EH (cell line): ENCODE results near the gene MAST2.
"Not testable (repeated sequence)": the region's sequence is repeated elsewhere in the genome, so short reads cannot be mapped to it uniquely, and the experiment has no call there.

Experiments
- DNase-seq: peaks from one replicate; pipeline ENCODE4 v3.0.0-alpha.2; 2015; ENCODE audit warnings: low read depth

The MAST2 gene

DNA sequence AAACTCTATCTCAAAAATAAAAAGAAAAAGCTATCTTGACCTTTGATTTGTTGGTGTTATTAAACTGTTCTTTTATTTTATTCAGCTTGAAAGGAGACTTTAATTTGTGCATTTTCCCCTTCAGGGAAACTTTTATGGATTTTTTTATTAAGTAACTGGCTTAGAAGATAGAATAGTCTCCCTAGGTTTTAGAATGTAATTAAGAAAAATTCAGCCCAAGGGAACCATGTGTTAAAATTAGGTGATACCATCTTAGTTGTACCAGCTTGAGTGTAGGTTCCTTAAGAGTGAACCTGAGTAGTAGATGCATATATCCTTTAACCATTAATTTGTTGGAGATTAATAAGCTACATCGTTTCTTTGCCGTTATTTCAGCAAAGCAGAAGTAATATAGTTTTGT lies 11.4 kb downstream of the MAST2 start:
- no peak for DNase-seq

DNA sequence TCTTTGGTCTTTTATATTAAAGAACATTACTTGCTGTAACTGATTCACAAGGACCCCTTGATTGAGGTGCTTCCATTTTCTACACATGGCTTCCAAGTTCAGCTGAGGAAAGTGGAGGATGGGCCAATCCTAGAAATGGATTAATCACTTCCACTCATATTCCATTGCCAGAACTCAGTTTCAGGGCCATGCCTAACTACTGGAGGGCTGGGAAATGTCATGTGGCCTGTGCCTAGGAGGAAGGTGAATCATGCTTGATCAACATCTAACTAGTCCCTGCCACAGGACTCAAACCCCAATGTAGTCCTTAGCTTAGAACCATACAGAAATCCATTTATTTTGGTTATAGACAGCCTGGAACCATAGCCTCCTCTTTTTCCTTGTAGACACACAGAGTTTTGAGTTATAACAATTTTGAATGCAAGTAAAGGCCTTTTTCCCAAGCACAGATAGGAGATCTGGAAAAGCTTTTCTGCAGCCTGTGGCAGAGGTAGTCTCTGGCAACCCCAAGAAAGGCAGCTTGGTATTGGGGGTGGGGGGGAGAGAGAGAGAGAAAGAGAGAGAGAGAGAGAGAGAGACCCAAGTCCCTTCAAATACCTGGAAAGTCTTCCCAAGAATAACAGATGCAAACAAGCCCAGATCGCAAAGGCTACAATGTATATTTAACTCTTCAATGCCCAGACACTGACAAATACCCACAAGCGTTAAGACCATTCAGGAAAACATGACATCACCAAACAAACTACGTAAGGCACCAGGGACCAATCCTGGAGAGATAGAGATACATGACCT lies 12.5 kb downstream of the MAST2 start:
- DNase-seq: peak; percentile 54

DNA sequence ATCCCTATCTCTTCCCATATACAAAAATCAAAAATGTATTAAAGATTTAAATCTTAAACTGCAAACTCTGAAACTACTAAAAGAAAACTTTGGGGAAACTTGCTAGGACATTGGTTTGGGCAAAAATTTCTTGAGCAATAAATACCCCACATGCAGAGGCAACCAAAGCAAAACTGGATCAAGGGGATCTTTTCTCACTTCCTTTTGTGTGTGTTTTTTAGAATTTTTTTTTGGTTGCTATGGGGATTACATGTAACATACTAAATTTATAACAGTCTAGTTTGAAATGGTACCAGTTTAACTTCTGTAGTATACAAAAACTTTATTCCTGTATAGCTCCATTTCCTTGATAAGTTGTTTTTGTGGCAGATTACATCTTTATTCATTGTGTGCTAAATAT lies 16.8 kb downstream of the MAST2 start:
- DNase-seq: no peak

DNA sequence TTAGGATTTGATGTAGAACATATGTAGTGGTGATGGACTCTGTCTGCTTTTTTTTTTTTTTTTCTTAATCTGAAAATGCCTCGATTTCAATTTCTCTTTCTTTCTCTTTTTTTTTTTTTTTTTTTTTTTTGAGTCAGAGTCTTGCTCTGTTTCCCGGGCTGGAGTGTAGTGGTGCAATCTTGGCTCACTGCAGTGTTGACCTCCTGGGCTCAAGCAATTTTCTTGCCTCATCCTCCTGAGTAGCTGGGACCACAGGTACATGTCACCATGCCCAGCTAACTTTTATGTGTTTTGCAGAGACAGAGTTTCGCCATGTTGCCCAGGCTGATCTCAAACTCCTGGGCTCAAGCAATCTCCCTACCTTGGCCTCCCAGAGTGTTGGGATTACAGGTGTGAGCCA lies 17.4 kb downstream of the MAST2 start:
- no peak for DNase-seq

DNA sequence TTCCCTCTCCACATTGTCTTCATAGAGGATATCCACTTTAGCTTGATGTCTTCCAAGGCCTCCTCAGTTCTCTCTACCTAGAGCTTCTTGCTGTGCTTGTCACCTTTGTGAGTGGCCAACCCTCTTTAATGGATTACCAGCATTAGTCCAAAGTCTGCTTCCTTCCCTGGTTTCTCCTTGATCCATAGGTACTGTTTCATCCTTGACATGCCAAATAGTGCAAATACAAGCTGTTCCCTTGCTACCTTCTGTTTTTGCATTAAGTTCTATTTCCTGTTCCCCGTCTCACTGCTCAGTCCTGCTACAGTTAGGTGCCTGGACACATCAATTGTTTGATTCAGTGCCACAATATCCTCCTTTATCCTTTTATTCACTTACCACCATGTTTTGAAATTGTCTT lies 19.2 kb downstream of the MAST2 start:
- no peak for DNase-seq

DNA sequence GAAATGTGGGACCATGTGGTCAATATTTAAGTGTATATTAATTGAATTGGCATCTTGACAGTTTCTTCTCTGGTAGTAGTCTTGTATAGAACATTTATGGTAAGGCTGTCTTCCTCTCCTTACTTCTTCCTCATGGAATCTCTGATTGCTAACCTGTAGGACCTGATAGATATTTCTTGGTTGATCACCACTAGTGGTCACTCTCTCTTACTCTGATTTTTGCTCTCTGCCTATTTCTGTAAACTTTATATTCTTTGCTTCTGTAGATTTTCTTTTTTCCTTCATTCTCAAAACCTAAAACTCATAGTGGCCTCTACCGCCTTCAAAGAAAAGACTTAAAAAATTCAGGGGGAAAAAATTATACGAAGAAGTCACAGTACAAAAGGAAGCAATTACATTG lies 21.2 kb downstream of the MAST2 start:
- DNase-seq: no peak

DNA sequence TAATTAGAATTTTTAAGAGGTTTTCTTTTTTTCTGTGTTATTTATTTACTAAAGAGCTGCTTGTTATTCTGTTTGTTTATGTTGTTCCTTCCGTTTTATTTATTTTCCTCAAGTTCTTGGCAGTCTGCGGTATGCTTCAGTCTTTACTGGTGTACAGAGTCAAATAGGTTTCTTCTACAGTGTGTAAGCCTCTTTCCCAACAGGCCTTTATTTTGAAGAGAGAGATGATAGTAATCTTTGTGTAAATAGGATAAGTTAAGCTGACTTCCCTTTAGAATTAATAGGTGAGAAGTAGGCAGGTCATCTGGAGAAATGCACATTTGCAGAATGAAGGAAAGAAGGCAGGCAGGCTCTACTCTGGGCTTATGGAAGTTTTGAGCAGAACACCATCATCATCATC lies 23.8 kb downstream of the MAST2 start:
- no peak for DNase-seq

DNA sequence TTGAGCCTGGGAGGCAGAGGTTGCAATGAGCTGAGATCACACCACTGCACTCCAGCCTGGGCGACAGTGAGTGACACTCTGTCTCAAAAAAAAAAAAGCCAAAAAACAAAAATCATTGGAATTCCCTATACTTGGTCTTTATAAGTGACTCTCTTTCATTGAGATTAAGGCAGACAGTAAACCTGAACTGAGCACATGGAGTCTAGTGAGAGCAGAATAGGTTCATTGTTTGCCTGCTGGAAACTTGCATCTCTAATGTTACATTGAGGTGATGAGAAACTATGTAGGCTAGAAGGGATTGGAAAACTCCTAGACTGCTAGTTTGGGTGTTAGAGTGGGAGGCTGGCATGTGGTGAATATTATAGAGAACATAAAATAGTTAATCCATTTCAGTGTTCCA lies 25.4 kb downstream of the MAST2 start:
- DNase-seq: no peak

DNA sequence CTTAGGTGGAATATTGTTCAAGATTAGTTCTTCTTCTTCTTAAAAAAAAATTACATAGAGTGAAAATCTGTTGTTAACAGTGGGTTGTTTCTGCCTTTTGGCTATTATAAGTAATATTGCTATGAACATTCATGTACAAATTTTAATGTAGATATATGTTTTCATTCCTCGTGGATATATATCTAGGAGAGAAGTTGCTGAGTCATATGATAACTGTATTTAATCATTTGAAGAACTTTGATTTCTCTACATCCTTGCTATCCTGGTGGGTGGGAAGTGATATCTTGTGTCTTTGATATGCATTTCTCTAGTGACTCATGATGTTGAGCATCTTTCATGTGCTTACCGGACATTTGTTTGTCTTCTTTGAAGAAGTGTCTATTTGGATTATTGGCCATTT lies 29.9 kb downstream of the MAST2 start:
- DNase-seq: no peak

DNA sequence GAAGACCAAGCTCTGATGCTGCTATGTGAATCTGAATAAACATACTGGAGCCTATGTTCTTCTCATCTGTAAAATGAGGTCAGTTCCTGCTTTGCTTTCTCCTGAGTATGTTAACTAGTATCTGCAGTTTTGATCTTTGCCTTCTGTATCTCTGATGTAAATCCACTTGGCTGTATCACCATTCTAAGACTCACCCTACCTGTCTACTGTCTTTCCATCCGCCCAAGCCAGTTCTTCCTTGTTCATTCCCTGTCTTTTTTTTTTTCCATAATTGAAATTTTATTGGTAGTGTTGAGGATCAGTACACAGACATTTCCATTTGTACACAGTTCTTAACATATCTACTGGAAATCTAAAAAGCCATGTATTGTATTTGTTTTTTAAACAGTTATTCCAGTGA lies 31.3 kb downstream of the MAST2 start:
- DNase-seq: no peak

DNA sequence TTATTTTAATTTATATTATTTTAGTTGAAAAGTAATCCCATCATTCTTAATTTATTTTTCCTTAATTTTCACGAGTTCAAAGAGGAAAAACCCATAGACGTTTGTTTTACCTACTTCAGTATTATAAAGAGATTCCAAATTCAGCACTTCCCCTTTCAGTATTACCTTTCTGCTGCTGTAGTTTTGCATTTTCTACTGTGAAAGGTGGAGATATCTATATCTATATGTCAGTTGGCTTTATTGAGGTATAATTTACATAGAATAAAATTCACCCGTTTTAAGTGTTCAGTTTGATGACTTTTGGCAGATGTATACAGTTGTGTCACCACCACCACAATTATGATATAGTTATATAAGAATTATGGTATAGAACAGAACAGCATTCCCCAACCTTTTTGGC lies 33.0 kb downstream of the MAST2 start:
- DNase-seq: no peak

DNA sequence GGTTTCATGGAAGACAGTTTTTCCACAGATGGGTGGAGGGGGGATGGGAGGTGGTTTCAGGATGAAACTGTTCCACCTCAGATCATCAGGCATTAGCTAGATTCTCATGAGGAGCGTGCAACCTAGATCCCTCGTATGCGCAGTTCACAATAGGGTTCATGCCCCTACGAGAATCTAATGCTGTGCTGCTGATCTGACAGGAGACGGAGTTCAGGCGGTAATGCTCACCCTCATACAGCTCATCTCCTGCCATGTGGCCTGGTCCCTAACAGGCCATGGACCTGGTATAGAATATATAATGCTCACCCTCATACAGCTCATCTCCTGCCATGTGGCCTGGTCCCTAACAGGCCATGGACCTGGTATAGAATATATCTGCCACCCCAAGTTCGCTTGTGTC lies 33.4 kb downstream of the MAST2 start:
- DNase-seq: not testable (repeated sequence)

DNA sequence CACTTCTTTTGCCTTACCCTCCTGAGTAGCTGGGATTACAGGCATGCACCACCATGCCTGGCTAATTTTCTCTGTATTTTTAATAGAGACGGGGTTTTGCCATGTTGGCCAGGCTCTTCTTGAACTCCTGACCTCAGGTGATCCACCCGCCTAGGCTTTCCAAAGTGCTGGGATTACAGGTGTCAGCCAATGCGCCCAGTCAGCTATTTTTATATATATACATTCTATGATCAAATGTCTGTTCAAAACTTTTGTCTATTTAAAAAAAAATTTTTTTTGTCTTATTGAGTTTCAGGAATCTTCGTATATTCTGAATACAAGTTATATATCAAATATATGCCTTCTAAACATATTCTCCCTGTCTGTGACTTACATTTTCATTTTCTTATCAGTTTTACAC lies 34.9 kb downstream of the MAST2 start:
- DNase-seq: not testable (repeated sequence)

DNA sequence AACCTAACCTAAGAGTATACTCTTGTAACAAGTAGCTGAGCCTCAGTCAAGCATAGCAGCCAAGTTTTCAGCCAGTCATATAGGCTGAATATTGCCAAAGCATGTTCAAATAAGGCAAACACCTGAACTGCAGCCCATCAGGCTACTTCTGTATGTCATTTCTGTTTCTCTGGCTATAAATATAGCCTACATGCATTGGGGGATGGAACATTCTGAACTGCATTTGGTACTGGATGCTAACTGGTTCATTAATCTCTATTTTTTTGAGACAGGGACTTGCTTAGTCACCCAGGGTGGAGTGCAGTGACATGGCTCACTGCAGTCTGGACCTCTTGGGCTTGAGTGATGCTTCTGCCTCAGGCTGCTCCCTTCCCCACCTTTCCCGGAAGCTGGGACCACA lies 37.3 kb downstream of the MAST2 start:
- DNase-seq: peak; percentile 58

DNA sequence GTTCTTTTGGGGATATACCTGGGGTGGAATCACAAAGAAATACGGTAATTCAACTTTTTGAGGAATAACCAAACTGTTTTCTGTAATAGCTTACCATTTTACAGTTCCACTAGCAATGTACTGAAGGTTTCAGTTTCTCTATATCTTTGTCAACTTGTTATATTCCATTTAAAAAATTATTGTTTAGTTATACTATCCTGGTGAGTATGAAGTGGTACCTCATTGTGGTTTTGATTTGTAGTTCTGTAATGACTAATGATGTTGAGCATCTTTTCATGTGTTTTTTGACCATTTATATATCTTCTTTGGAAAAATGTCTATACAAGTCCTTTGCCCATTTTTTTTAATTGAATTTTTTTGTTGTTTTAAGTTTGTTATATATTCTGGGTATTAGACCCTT lies 39.4 kb downstream of the MAST2 start:
- DNase-seq: no peak

DNA sequence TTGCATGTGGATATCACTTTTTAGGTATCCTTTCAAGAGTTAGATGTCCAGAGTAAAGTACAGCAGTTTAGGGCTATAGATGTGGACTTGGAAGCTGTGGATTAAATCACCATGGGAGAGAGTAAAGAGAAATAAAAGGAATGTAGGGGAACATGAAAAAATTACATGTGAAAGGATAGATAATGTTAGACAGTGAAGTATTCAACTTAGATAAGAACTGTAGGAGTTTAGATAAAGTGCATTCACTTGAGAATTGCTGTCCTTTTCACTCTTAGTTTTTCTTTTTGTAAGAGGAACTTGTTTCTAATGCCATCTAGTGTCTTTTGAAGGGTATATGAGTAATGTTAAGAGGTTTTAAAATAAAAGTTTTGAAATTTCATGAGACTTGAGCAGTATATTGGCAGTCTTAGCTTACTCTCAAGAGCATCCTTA lies 40.1 kb downstream of the MAST2 start:
- DNase-seq: peak; percentile 43

DNA sequence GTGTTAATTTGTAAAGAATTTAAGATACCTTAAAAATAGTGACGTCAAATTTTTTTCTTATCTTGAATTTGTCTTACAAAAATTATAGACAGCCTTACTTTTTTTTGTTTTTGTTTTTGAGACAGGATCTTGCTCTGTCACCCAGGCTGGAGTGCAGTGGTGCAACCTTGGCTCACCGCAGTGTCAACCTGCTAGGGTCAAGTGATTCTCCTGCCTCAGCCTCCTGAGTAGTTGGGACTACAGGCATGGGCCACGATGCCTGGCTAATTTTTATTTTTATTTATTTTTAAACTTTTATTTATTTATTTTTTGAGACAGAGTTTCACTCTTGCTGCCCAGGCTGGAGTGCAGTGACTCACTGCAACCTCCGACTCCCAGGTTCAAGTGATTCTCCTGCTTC lies 40.6 kb downstream of the MAST2 start:
- DNase-seq: not testable (repeated sequence)

DNA sequence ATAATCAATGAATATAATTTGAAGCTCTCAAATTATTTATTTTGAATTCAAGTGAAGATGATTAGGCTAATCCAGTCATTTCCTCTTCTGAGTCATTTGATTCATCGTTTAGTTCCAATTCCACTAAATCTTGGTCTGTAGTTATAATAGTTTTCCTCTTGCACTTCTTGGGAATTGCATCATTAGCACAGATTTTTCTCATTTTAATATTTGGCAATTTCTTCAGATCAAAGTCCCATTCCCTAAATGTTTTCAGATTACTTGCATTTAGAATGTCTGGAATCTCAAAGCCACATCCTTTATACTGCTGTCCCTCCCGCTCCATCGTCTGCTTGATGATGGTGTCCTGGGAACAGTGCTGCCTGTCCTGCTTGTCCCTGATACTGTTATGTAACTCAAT lies 43.5 kb downstream of the MAST2 start:
- DNase-seq: peak; percentile 93

DNA sequence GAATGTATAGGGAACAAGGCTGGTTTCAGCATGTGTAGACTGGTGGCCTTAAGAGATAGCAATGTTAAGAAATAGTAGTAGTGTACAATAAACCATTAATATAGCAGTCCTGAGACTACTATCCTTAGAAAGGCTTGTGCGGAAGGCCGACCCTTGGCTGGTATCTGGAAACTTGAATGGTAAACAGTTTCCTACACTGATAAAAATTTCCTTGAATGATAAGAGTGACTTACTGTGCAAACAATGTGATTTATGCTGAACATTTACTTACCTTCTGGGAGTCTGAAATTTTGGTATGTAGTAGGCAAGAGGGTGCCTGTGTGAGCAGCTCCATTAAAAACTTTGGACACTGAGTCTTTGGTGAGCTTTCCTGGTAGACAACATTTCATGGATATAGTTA lies 44.7 kb downstream of the MAST2 start:
- no peak for DNase-seq

DNA sequence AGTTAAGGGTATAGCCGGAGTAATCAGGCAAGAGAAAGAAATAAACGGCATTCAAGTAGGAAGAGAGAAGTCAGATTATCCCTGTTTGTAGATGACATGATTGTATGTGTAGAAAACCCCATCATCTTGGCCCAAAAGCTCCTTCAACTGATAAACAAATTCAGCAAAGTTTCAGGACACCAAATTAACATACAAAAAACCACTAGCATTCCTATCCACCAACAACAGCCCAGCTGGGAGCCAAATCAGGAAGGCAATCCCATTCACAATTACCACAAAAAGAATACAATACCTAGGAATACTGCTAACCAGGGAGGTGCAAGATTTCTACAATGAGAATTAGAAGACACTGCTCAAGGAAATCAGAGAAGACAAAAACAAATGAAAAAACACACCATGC lies 45.3 kb downstream of the MAST2 start:
- DNase-seq: peak; percentile 28

DNA sequence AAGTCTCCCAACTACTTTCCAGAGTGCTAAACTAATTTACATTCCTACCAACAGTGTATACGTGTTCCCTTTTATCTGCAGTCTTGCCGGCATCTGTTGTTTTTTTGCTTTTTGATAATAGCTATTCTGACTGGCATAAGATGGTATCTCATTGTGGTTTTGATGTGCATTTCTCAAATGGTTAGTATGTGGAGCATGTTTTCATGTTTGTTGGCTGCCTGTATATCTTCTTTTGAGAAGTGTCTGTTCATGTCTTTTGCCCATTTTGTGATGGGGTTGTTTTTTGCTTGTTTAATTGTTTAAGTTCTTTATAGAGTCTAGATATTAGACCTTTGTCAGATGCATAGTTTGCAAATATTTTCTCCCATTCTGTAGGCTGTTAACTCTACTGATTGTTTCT lies 46.6 kb downstream of the MAST2 start:
- DNase-seq: no peak

DNA sequence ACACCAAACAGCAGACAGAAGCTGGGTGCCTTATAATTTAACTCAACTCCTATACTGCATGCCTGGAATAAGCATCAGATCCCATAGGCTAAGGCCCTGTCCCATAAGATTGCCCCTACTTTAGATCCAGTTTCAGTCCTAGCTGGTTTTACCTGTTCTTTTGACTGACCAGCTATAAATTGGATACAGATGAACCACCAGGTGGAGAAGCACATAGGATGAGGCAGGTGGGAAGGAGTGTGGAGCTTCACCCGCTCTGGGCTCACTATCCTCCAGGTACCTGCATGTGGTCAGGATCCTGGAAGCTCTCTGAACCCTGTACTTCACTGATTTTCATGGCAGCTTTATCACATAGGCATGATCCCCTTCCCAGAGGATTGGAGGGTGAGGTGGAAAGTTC lies 51.3 kb downstream of the MAST2 start:
- no peak for DNase-seq

DNA sequence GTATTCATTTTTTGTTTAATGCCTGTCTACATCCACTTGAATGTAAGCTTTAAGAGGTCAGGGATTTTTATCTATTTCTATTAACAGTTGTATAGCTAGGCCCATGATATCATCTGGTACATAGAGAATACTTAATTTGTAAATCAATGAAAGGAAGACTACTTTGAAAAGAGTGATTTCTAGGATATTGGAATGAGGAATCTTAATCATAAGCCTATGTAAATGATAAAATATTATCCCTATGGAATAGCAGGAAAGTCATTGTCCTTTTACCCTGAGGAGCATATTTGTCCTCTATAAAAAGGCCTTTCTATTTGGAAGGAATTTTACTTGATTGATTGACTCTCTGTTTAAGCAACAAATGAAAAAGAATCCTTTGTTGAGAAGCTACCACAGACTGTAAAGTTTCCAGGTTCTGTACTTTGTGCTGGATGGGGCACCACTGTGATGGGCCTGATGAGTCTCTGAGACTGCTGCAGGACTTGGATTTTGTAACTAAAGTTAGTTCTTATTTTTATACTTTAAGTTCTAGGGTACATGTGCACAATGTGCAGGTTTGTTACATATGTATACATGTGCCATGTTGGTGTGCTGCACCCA lies 53.8 kb downstream of the MAST2 start:
- DNase-seq: no peak
